ENCODE results near the gene IFTAP.
"Not testable (repeated sequence)": the region's sequence is repeated elsewhere in the genome, so short reads cannot be mapped to it uniquely, and the experiment has no call there.

DNA sequence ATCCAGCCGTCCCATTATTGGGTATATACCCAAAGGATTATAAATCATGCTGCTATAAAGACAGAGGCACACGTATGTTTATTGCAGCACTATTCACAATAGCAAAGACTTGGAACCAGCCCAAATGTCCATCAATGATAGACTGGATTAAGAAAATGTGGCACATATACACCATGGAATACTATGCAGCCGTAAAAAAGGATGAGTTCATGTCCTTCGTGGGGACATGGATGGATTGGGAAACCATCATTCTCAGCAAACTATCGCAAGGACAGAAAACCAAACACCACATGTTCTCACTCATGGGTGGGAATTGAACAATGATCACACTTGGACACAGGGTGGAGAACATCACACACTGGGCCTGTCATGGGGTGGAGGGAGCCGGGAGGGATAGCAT lies 85.2 kb downstream of the IFTAP start:
- TF ChIP-seq ZNF274 (IDR thresholded peaks at IDR 0.05; ENCODE audit: low read depth, low read length); YY1 (IDR thresholded peaks at IDR 0.05; ENCODE audit: insufficient read depth, insufficient read length): not testable (repeated sequence)

All from NT2/D1 (cell line).